ENCODE measurements around the gene AVPR2.

DNA sequence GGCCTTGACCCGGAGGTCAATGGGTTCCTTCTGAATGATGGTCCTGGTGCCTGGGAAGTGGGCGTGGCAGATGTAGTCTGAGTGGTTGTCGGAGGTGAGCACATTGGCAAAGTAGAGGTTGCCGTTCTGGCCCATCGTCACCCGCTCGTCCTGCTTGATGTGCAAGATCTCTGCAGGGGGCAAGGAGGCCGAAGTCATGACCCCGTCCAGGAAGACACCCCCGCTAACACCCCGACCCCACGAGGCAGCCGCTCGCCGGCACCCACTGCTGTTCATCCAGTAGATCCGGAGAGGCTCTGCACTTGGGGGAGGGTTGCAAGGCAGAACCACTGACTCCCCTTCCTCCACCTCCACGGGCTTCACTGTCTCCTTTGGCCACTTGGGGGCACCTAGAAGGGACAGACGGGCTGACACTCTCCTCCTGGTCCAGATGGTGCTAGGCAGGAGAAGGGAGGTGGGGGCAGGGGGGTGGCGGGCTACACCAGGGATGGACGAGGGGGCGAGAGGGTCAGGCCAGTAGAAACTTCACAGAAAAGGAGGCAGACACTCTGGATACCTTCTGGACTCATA, 33.6 kb upstream of the AVPR2 start:
- TF ChIP-seq, protein P1, sequence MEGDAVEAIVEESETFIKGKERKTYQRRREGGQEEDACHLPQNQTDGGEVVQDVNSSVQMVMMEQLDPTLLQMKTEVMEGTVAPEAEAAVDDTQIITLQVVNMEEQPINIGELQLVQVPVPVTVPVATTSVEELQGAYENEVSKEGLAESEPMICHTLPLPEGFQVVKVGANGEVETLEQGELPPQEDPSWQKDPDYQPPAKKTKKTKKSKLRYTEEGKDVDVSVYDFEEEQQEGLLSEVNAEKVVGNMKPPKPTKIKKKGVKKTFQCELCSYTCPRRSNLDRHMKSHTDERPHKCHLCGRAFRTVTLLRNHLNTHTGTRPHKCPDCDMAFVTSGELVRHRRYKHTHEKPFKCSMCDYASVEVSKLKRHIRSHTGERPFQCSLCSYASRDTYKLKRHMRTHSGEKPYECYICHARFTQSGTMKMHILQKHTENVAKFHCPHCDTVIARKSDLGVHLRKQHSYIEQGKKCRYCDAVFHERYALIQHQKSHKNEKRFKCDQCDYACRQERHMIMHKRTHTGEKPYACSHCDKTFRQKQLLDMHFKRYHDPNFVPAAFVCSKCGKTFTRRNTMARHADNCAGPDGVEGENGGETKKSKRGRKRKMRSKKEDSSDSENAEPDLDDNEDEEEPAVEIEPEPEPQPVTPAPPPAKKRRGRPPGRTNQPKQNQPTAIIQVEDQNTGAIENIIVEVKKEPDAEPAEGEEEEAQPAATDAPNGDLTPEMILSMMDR (IDR thresholded peaks at IDR 0.05) = no peak
- no peak for TF ChIP-seq POLR2A (IDR thresholded peaks at IDR 0.05)
- no peak for TF ChIP-seq POLR2AphosphoS5 (IDR thresholded peaks at IDR 0.05)
- TF ChIP-seq EP300 (IDR thresholded peaks at IDR 0.05) = no peak
